ENCODE results near the gene KAZN.

The KAZN gene

GRCh38 chr1:14794136-14794768 is 195.8 kb downstream of the KAZN start:
- WGBS, result 94% methylated on average over 7 of the region's 7 CpGs
- no peak overlapping the region for H3K9ac ChIP-seq (ENCODE audit: low read length)
- no peak overlapping the region for H2AK5ac ChIP-seq (ENCODE audit: low read length, severe bottlenecking)
- no peak for DNase-seq
- H2BK120ac ChIP-seq (ENCODE audit: low read depth, low read length), result no peak overlapping the region
- no peak overlapping the region for H3K23ac ChIP-seq (ENCODE audit: low read length in 2 of 2)
- no peak overlapping the region for H4K91ac ChIP-seq (ENCODE audit: low read length)
- H2BK5ac ChIP-seq (ENCODE audit: low read depth, low read length, poor library complexity, severe bottlenecking), result no peak overlapping the region
- no peak overlapping the region for H2AFZ ChIP-seq (ENCODE audit: low read depth, low read length)
- H3K79me1 ChIP-seq (replicated peaks; ENCODE audit: low read length, poor library complexity, severe bottlenecking), result no peaks in the 10 kb centered on the region
- no peak overlapping the region for H3K4ac ChIP-seq (ENCODE audit: low read depth in 1 of 2, low read length in 2 of 2)
- no peak overlapping the region for H3K27ac ChIP-seq (ENCODE audit: low read length, poor library complexity, severe bottlenecking)
- no peak overlapping the region for H3K18ac ChIP-seq (ENCODE audit: low read depth in 1 of 2, low read length in 2 of 2)
- no peaks in the 10 kb centered on the region for H3K9me3 ChIP-seq (ENCODE audit: control insufficient read depth, low read length)
- no peak overlapping the region for H3K4me3 ChIP-seq (ENCODE audit: insufficient read depth in 1 of 2, low read depth in 1 of 2, low read length in 2 of 2)
- no peaks in the 10 kb centered on the region for H3K36me3 ChIP-seq (ENCODE audit: control insufficient read depth in 1 of 2, insufficient read depth in 2 of 2, low read depth in 1 of 2, low read length in 2 of 2)
- H2BK15ac ChIP-seq (ENCODE audit: low read depth, poor library complexity, severe bottlenecking), result no peak overlapping the region
- no peak overlapping the region for H3K4me2 ChIP-seq (ENCODE audit: low read length, poor library complexity, severe bottlenecking)
- peaks cover 0 to 4% of the 10 kb centered on the region in 2 experiments for H3K27me3 ChIP-seq (ENCODE audit: control insufficient read depth in 1 of 2, insufficient read depth in 1 of 2, low read length in 2 of 2)
- H2BK12ac ChIP-seq (ENCODE audit: low read length in 2 of 2), result no peak overlapping the region
- no peak overlapping the region for H4K8ac ChIP-seq (ENCODE audit: low read length)
- H3K14ac ChIP-seq (ENCODE audit: low read length in 2 of 2), result no peak overlapping the region
- H3K4me1 ChIP-seq (ENCODE audit: control insufficient read depth, insufficient read depth, low read depth, low read length), result no peaks in the 10 kb centered on the region

DNA sequence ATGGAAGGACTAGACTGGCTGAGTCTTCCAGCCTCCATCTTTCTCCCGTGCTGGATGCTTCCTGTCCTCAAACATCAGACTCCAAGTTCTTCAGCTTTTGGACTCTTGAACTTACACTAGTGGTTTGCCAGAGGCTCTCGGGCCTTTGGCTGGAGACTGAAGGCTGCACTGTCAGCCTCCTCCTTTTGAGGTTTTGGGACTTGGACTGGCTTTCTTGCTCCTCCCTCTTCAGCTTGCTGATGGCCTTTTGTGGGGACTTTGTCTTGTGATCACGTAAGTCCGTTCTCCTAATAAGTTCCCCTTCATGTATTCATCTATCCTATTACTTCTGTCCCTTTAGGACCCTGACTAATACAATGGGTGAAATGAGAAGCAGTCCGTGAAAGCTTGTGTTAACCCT is 196.4 kb downstream of the KAZN start:
- Histone ChIP-seq H3K4ac (ENCODE audit: low read depth in 1 of 2, low read length in 2 of 2) (no peak overlapping the region), H3K9me3 (ENCODE audit: control insufficient read depth, low read length) (no peaks in the 10 kb centered on the region), H4K91ac (ENCODE audit: low read length) (no peak overlapping the region), H3K27me3 (ENCODE audit: control insufficient read depth in 1 of 2, insufficient read depth in 1 of 2, low read length in 2 of 2) (peaks cover 0 to 4% of the 10 kb centered on the region in 2 experiments), H3K18ac (ENCODE audit: low read depth in 1 of 2, low read length in 2 of 2) (no peak overlapping the region), H3K4me1 (ENCODE audit: control insufficient read depth, insufficient read depth, low read depth, low read length) (no peaks in the 10 kb centered on the region), H3K79me1 (replicated peaks; ENCODE audit: low read length, poor library complexity, severe bottlenecking) (no peaks in the 10 kb centered on the region), H3K9ac (ENCODE audit: low read length) (no peak overlapping the region), H2BK5ac (ENCODE audit: low read depth, low read length, poor library complexity, severe bottlenecking) (no peak overlapping the region), H2BK12ac (ENCODE audit: low read length in 2 of 2) (no peak overlapping the region), H4K8ac (ENCODE audit: low read length) (no peak overlapping the region), H3K36me3 (ENCODE audit: control insufficient read depth in 1 of 2, insufficient read depth in 2 of 2, low read depth in 1 of 2, low read length in 2 of 2) (no peaks in the 10 kb centered on the region), H3K23ac (ENCODE audit: low read length in 2 of 2) (no peak overlapping the region), H2AK5ac (ENCODE audit: low read length, severe bottlenecking) (no peak overlapping the region), H3K4me3 (ENCODE audit: insufficient read depth in 1 of 2, low read depth in 1 of 2, low read length in 2 of 2) (no peak overlapping the region), H3K4me2 (ENCODE audit: low read length, poor library complexity, severe bottlenecking) (no peak overlapping the region), H3K27ac (ENCODE audit: low read length, poor library complexity, severe bottlenecking) (no peak overlapping the region), H2AFZ (ENCODE audit: low read depth, low read length) (no peak overlapping the region), H2BK15ac (ENCODE audit: low read depth, poor library complexity, severe bottlenecking) (no peak overlapping the region), H3K14ac (ENCODE audit: low read length in 2 of 2) (no peak overlapping the region), H2BK120ac (ENCODE audit: low read depth, low read length) (no peak overlapping the region)
- WGBS, result 90% methylated on average over 3 of the region's 5 CpGs
- DNase-seq, result no peak

- no peaks in the 10 kb centered on the region for H3K4me1 ChIP-seq (ENCODE audit: control insufficient read depth, insufficient read depth, low read depth, low read length)
- H2BK120ac ChIP-seq (ENCODE audit: low read depth, low read length), result no peak overlapping the region
- no peak overlapping the region for H3K4me2 ChIP-seq (ENCODE audit: low read length, poor library complexity, severe bottlenecking)
- H3K9me3 ChIP-seq (ENCODE audit: control insufficient read depth, low read length), result no peaks in the 10 kb centered on the region
- no peak overlapping the region for H2BK15ac ChIP-seq (ENCODE audit: low read depth, poor library complexity, severe bottlenecking)
- H3K27ac ChIP-seq (ENCODE audit: low read length, poor library complexity, severe bottlenecking), result no peak overlapping the region
- no peak overlapping the region for H2BK5ac ChIP-seq (ENCODE audit: low read depth, low read length, poor library complexity, severe bottlenecking)
- H3K9ac ChIP-seq (ENCODE audit: low read length), result no peak overlapping the region
- no peak overlapping the region for H2BK12ac ChIP-seq (ENCODE audit: low read length in 2 of 2)
- no peak overlapping the region for H3K14ac ChIP-seq (ENCODE audit: low read length in 2 of 2)
- DNase-seq, result no peak
- H3K4ac ChIP-seq (ENCODE audit: low read depth in 1 of 2, low read length in 2 of 2), result no peak overlapping the region
- no peak overlapping the region for H4K8ac ChIP-seq (ENCODE audit: low read length)
- no peaks in the 10 kb centered on the region for H3K79me1 ChIP-seq (replicated peaks; ENCODE audit: low read length, poor library complexity, severe bottlenecking)
- no peak overlapping the region for H4K91ac ChIP-seq (ENCODE audit: low read length)
- H3K18ac ChIP-seq (ENCODE audit: low read depth in 1 of 2, low read length in 2 of 2), result no peak overlapping the region
- H2AFZ ChIP-seq (ENCODE audit: low read depth, low read length), result no peak overlapping the region
- H3K27me3 ChIP-seq (ENCODE audit: control insufficient read depth in 1 of 2, insufficient read depth in 1 of 2, low read length in 2 of 2), result peaks cover 0 to 4% of the 10 kb centered on the region in 2 experiments
- H2AK5ac ChIP-seq (ENCODE audit: low read length, severe bottlenecking), result no peak overlapping the region
- WGBS, result 93% methylated on average over 3 of the region's 3 CpGs
- H3K4me3 ChIP-seq (ENCODE audit: insufficient read depth in 1 of 2, low read depth in 1 of 2, low read length in 2 of 2), result no peak overlapping the region
- no peaks in the 10 kb centered on the region for H3K36me3 ChIP-seq (ENCODE audit: control insufficient read depth in 1 of 2, insufficient read depth in 2 of 2, low read depth in 1 of 2, low read length in 2 of 2)
- no peak overlapping the region for H3K23ac ChIP-seq (ENCODE audit: low read length in 2 of 2)
Observed at GRCh38 chr1:14795589-14795988, 197.1 kb downstream of the KAZN start.

GRCh38 chr1:14800014-14800413 is 201.5 kb downstream of the KAZN start:
- Histone ChIP-seq H2BK120ac (ENCODE audit: low read depth, low read length) (no peak overlapping the region), H3K27me3 (ENCODE audit: control insufficient read depth in 1 of 2, insufficient read depth in 1 of 2, low read length in 2 of 2) (no peaks in the 10 kb centered on the region), H2BK15ac (ENCODE audit: low read depth, poor library complexity, severe bottlenecking) (no peak overlapping the region), H3K4me2 (ENCODE audit: low read length, poor library complexity, severe bottlenecking) (no peak overlapping the region), H2AFZ (ENCODE audit: low read depth, low read length) (no peak overlapping the region), H3K23ac (ENCODE audit: low read length in 2 of 2) (no peak overlapping the region), H3K18ac (ENCODE audit: low read depth in 1 of 2, low read length in 2 of 2) (no peak overlapping the region), H4K8ac (ENCODE audit: low read length) (no peak overlapping the region), H3K36me3 (ENCODE audit: control insufficient read depth in 1 of 2, insufficient read depth in 2 of 2, low read depth in 1 of 2, low read length in 2 of 2) (no peaks in the 10 kb centered on the region), H3K4me3 (ENCODE audit: insufficient read depth in 1 of 2, low read depth in 1 of 2, low read length in 2 of 2) (no peak overlapping the region), H3K9ac (ENCODE audit: low read length) (no peak overlapping the region), H4K91ac (ENCODE audit: low read length) (no peak overlapping the region), H3K4ac (ENCODE audit: low read depth in 1 of 2, low read length in 2 of 2) (no peak overlapping the region), H2BK5ac (ENCODE audit: low read depth, low read length, poor library complexity, severe bottlenecking) (no peak overlapping the region), H2AK5ac (ENCODE audit: low read length, severe bottlenecking) (no peak overlapping the region), H2BK12ac (ENCODE audit: low read length in 2 of 2) (no peak overlapping the region), H3K4me1 (ENCODE audit: control insufficient read depth, insufficient read depth, low read depth, low read length) (peaks cover 1% of the 10 kb centered on the region), H3K14ac (ENCODE audit: low read length in 2 of 2) (no peak overlapping the region), H3K79me1 (replicated peaks; ENCODE audit: low read length, poor library complexity, severe bottlenecking) (no peaks in the 10 kb centered on the region), H3K9me3 (ENCODE audit: control insufficient read depth, low read length) (peaks cover 2% of the 10 kb centered on the region), H3K27ac (ENCODE audit: low read length, poor library complexity, severe bottlenecking) (no peak overlapping the region)
- 95% methylated on average over 5 of the region's 5 CpGs for WGBS
- DNase-seq, result no peak
